Astrocyte (in vitro differentiated cells and primary cell): ENCODE measurements around the gene ATF7. TPM values are rescaled to one million over a fixed set of nuclear protein-coding genes. Genes with fewer than 3 reads are reported as not detected.

ENCODE experiments used
- DNase-seq: peaks from one replicate; pipeline ENCODE4 v3.0.0-alpha.2; 2010; ENCODE audit warnings: low read depth
- FAIRE-seq: peaks from 2 replicates; lab custom pipeline; 2011; peaks lifted over from hg19 to GRCh38; lab: Jason Lieb, UNC
- H2AFZ ChIP-seq: 2 replicates; pipeline ENCODE4 v1.6.0; 2012; ENCODE audit warnings: low read depth, low read length, inconsistent platforms
- H3K27ac ChIP-seq: 2 replicates; pipeline ENCODE4 v1.5.1; 2011; ENCODE audit warnings: low read depth, low read length, inconsistent platforms
- H3K27me3 ChIP-seq: 2 replicates; pipeline ENCODE4 v1.6.0; 2011; ENCODE audit warnings: low read length, inconsistent platforms; ENCODE audit not compliant: insufficient read depth
- H3K36me3 ChIP-seq: 2 replicates; pipeline ENCODE4 v1.5.1; 2011; ENCODE audit warnings: low read length, inconsistent platforms; ENCODE audit not compliant: insufficient read depth
- H3K4me1 ChIP-seq: 2 replicates; pipeline ENCODE4 v1.5.1; 2011; ENCODE audit warnings: low read length, inconsistent platforms; ENCODE audit not compliant: insufficient read depth
- H3K4me2 ChIP-seq: 2 replicates; pipeline ENCODE4 v1.6.0; 2012; ENCODE audit warnings: low read length, inconsistent platforms
- H3K4me3 ChIP-seq: 2 replicates; pipeline ENCODE4 v1.5.1; 2011; ENCODE audit warnings: low read depth, mild to moderate bottlenecking, low read length, inconsistent platforms; ENCODE audit not compliant: insufficient read depth
- H3K79me2 ChIP-seq: 2 replicates; pipeline ENCODE4 v1.6.0; 2012; ENCODE audit warnings: mild to moderate bottlenecking, low read length, inconsistent platforms; ENCODE audit not compliant: insufficient read depth
- H3K9ac ChIP-seq: 2 replicates; pipeline ENCODE4 v1.6.0; 2012; ENCODE audit warnings: mild to moderate bottlenecking, low read length, inconsistent platforms
- H3K9me3 ChIP-seq: 2 replicates; pipeline ENCODE4 v1.5.1; 2012; ENCODE audit warnings: low read depth, mild to moderate bottlenecking, low read length, inconsistent platforms; ENCODE audit not compliant: insufficient read depth
- H4K20me1 ChIP-seq: 2 replicates; pipeline ENCODE4 v1.6.0; 2012; ENCODE audit warnings: low read length, inconsistent platforms; ENCODE audit not compliant: insufficient read depth
- H3K27ac Mint-ChIP-seq: one replicate; pipeline ENCODE4 v1.8.0; 2021; ENCODE audit warnings: mild to moderate bottlenecking, mixed read lengths; ENCODE audit not compliant: unreplicated experiment
- H3K27me3 Mint-ChIP-seq: one replicate; pipeline ENCODE4 v1.8.0; 2021; ENCODE audit warnings: low read depth, mixed read lengths; ENCODE audit not compliant: unreplicated experiment
- H3K36me3 Mint-ChIP-seq: one replicate; pipeline ENCODE4 v1.8.0; 2021; ENCODE audit warnings: low read depth, mixed read lengths; ENCODE audit not compliant: unreplicated experiment
- H3K4me1 Mint-ChIP-seq: one replicate; pipeline ENCODE4 v1.8.0; 2021; ENCODE audit warnings: low read depth, mixed read lengths; ENCODE audit not compliant: unreplicated experiment
- H3K4me3 Mint-ChIP-seq: one replicate; pipeline ENCODE4 v1.8.0; 2021; ENCODE audit warnings: mild to moderate bottlenecking, moderate library complexity, mixed read lengths; ENCODE audit not compliant: unreplicated experiment
- H3K9me3 Mint-ChIP-seq: one replicate; pipeline ENCODE4 v1.8.0; 2021; ENCODE audit warnings: mild to moderate bottlenecking, mixed read lengths; ENCODE audit not compliant: unreplicated experiment
- EZH2 ChIP-seq: IDR thresholded peaks from 2 replicates; pipeline ENCODE4 v1.6.1; 2012; ENCODE audit warnings: mild to moderate bottlenecking, low read length, inconsistent platforms; ENCODE audit not compliant: insufficient read depth
- total RNA-seq: library from RNA; stranded (reverse); gene quantifications from 2 replicates; pipeline ENCODE4 v1.2.1, GENCODE V29; 2021
- TF ChIP-seq, protein P1 (sequence below): IDR thresholded peaks from 2 replicates; pipeline ENCODE4 v1.5.1; 2011; ENCODE audit warnings: low read depth, mild to moderate bottlenecking, inconsistent platforms, low read length, moderate library complexity; ENCODE audit not compliant: insufficient read depth

The ATF7 gene
- total RNA-seq, 1 donor from 2014 or later = 38.3 TPM

DNA sequence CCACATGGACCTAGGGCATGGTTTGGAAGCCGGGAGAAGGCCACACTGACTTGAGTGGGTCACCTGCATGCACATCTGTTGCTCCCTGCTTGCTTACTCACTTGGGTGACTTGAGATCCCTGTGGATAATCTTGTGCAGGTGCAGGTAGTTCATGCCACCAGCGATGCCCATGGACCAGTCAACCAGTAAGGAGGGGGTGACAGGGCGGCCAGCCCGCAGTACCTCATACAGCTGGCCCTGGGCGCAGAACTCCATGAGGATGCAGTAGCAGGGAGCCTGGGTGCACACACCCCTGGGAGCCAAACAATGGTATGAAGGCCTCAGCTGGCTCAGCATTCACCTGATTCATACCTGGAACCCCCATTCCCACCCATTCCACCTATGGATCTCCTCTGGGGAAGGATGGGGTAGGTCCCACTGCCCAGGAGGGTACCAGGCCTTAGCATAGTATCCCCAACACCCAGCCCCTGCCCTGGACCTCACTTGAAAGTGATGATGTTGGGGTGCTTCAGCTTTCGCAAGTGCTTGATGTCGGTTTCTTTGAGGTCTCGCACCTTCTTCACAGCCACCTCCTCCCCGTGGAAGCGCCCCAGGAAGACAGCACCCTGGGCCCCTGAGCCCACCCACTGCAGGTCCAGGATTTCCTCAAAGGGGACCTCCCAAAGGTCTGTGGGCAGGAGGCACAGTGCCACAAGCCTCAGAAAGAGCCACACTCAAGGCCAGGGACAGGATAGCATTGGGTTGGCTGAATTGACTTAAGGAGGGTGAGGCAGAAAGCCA lies 140.0 kb downstream of the ATF7 start:
- Histone ChIP-seq H3K4me3 (no peak overlapping the region), H2AFZ (no peak overlapping the region), H3K27ac (no peak overlapping the region), H3K27me3 (no peaks in the 10 kb centered on the region), H3K79me2 (peaks cover 11% of the 10 kb centered on the region), H4K20me1 (peaks cover 67% of the 10 kb centered on the region), H3K4me2 (no peak overlapping the region), H3K9me3 (no peaks in the 10 kb centered on the region), H3K9ac (no peak overlapping the region), H3K36me3 (peaks cover 22% of the 10 kb centered on the region), H3K4me1 (peaks cover 7% of the 10 kb centered on the region)
- Mint-ChIP-seq H3K4me3 (no peak overlapping the region), H3K27me3 (no peaks in the 10 kb centered on the region), H3K4me1 (peaks cover 19% of the 10 kb centered on the region), H3K9me3 (no peaks in the 10 kb centered on the region), H3K36me3 (peaks cover 25% of the 10 kb centered on the region), H3K27ac (no peak overlapping the region)
- TF ChIP-seq, protein P1, sequence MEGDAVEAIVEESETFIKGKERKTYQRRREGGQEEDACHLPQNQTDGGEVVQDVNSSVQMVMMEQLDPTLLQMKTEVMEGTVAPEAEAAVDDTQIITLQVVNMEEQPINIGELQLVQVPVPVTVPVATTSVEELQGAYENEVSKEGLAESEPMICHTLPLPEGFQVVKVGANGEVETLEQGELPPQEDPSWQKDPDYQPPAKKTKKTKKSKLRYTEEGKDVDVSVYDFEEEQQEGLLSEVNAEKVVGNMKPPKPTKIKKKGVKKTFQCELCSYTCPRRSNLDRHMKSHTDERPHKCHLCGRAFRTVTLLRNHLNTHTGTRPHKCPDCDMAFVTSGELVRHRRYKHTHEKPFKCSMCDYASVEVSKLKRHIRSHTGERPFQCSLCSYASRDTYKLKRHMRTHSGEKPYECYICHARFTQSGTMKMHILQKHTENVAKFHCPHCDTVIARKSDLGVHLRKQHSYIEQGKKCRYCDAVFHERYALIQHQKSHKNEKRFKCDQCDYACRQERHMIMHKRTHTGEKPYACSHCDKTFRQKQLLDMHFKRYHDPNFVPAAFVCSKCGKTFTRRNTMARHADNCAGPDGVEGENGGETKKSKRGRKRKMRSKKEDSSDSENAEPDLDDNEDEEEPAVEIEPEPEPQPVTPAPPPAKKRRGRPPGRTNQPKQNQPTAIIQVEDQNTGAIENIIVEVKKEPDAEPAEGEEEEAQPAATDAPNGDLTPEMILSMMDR = no peak
- TF ChIP-seq EZH2 = no peak
- FAIRE-seq = no peak
- no peak for DNase-seq

DNA sequence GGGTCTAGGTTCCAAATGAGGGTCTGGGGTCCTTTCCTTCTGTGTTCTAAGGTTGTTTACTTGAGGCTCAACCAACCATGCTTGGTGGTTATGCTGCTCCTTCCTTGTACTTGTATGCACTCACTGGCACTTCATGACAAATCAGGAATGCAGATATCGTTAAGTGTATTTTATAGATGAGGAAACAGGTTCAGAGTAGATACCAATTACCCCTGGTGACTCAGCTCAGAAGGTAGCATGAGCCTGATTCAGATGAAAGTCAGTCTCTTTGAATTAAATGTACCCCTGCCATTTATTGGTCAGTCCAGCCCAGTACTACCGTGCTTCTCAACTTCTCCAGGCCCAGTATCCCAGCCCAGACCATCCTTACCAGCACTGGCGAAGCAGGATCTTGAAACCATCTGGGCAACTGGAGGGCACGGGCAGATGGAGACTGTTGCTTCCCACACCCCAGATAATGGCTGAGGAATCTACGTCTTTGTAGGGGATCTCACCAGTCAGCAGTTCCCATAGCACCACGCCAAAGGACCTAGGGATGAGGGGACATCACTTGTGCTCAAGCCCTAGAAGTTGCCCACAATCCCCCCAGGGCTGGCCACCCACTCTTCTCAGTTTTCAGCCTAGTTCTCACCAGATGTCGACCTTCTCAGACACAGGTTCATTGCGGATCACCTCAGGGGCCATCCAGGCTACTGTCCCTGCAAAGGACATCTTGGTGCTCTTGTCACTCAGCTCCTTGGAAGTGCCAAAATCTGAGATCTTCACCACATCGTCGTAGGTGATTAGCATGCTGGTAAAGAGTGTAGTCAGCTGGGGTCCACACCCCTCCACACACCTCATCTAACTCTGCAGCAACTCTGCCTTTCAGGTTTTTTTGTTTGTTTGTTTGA lies 141.3 kb downstream of the ATF7 start:
- Mint-ChIP-seq H3K27ac (peak overlapping the region; percentile 41), H3K9me3 (no peaks in the 10 kb centered on the region), H3K27me3 (no peaks in the 10 kb centered on the region), H3K4me1 (peaks cover 25% of the 10 kb centered on the region), H3K4me3 (no peak overlapping the region), H3K36me3 (peaks cover 25% of the 10 kb centered on the region)
- no peak overlapping the region for H3K4me3 ChIP-seq
- H4K20me1 ChIP-seq = peaks cover 78% of the 10 kb centered on the region
- H3K79me2 ChIP-seq = peaks cover 16% of the 10 kb centered on the region
- H3K4me1 ChIP-seq = peaks cover 17% of the 10 kb centered on the region
- DNase-seq (no peak), FAIRE-seq (no peak)
- peaks cover 28% of the 10 kb centered on the region for H3K36me3 ChIP-seq
- no peak for TF ChIP-seq EZH2
- TF ChIP-seq, protein P1 = no peak
- no peaks in the 10 kb centered on the region for H3K9me3 ChIP-seq
- H2AFZ ChIP-seq = no peak overlapping the region
- no peak overlapping the region for H3K4me2 ChIP-seq
- no peaks in the 10 kb centered on the region for H3K27me3 ChIP-seq
- H3K9ac ChIP-seq = no peak overlapping the region
- H3K27ac ChIP-seq = no peak overlapping the region
